Islet precursor cell (in vitro differentiated cells): Measurements from ENCODE around the gene OVCH2.
A peak's percentile ranks its signal among the peaks of the same experiment; 100 is the strongest.
"Not testable (repeated sequence)": the region's sequence is repeated elsewhere in the genome, so short reads cannot be mapped to it uniquely, and the experiment has no call there.

Experiments
- DNase-seq: peaks from one replicate; pipeline ENCODE4 v3.0.0-alpha.2; 2018

The OVCH2 gene

DNA sequence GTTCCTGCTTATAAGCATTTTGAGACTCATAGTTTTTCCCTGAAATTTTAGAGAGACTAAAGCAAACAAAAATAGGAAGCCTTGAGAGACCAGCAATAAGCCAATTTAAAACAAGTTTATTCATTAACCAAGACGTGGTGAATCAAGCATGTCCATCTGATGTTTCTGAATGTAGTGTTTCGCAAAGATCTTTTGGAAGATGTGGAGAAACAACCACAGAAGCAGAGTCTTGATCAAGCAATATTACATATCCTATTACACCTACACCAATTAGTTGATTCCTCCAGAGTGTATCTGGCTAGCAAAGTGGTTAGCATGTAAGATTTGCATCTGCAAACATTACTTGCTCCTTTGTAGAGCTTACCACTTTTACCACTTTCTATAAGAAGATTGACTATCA is at the start of gene OVCH2:
Gene OVCH2 (minus strand): TSS at position 101 of the 400 bp plus-strand sequence. CDS start 83 bp downstream, at position 18.
- no peak for DNase-seq

DNA sequence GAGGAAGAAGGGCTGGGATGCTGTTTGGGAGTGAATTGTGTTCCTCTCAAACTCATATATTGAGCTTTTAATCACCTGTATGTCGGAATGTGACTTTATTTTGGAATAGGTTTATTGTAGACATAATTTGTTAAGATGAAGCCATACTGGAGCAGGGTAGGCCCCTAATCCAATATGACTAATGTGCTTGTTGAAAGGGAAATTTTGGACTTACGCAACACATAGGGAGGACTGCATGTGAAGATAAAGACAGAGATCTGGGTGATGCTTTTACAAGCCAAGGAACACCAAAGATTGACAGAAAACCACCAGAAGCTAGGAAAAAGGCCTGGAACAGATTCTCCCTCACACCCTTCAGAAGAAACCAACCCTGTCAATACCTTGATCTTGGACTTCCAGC is 43.2 kb upstream of the OVCH2 start:
- DNase-seq: no peak

DNA sequence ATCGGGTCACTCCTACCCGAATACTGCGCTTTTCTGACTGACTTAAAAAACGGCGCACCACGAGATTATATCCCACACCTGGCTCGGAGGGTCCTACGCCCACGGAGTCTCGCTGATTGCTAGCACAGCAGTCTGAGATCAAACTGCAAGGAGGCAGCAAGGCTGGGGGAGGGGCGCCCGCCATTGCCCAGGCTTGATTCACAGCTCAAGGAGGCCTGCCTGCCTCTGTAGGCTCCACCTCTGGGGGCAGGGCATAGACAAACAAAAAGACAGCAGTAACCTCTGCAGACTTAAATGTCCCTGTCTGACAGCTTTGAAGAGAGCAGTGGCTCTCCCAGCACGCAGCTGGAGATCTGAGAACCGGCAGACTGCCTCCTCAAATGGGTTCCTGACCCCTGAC is 28.5 kb upstream of the OVCH2 start:
- DNase-seq: not testable (repeated sequence)

GRCh38 chr11:7714786-7715185 is 8.5 kb upstream of the OVCH2 start:
- no peak for DNase-seq

- peak; percentile 61 for DNase-seq
Measured at GRCh38 chr11:7703740-7704139, 2.5 kb downstream of the OVCH2 start.

DNA sequence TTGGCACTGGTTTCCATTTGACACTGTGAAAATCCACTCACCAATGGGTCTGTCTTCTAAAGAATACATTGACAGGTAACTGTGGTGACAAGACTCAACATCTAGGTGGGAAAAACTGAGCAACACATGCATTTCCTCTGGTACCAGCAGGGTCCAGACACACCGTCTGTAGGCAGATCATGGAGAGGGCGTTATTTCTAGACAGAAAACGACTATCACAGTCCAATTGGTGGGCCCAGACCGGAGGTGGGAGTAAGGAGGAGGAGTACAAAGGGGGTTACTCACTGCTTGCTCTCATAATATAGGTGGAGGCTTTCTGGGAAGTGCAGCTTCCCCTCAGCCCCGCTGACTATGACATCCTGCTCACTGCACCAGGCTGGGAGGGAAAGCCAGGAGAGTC is 9.9 kb downstream of the OVCH2 start:
- DNase-seq: no peak

GRCh38 chr11:7694235-7694634 is 12.0 kb downstream of the OVCH2 start:
- DNase-seq: no peak

DNA sequence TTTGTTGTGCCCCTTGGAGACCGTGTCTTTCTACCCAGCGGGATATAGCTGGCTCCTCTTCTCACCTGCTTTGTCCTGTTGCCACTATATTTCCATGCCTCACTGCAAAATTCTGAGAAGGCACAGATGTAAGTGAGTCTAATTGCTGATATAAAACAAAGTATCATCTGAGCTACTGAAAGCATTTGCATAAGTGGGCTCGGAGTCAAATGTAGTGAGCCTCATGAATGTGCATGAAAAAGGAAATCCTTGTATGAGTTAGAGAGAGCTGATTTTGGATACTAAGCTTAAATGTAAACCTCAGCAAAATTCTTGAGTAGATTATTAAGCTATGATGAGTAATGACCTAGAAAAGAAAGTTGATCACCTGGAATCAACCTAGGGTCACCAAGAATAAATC is 13.9 kb downstream of the OVCH2 start:
- no peak for DNase-seq

- DNase-seq: no peak
Measured at GRCh38 chr11:7691759-7692350, 14.4 kb downstream of the OVCH2 start.

DNA sequence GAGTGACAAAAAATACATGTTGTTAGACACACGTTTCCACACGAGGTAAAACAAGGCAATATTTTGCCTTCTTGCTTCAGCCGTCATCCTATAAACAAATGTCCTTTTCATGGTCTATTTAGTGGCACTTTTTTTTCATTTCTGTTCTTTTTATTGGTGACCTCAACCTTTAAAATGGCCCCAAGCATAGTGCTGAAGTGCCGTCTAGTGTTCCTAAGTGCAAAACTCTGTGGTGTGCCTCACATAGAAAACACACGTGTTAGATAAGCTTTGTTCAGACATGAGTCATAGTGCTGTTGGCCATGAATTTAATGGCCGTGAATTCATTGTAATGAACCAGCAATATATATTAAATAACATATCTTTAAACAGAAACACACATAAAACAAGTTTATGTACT is 15.6 kb downstream of the OVCH2 start:
- DNase-seq: no peak

GRCh38 chr11:7689239-7689638 is 17.0 kb downstream of the OVCH2 start:
- DNase-seq: no peak

DNA sequence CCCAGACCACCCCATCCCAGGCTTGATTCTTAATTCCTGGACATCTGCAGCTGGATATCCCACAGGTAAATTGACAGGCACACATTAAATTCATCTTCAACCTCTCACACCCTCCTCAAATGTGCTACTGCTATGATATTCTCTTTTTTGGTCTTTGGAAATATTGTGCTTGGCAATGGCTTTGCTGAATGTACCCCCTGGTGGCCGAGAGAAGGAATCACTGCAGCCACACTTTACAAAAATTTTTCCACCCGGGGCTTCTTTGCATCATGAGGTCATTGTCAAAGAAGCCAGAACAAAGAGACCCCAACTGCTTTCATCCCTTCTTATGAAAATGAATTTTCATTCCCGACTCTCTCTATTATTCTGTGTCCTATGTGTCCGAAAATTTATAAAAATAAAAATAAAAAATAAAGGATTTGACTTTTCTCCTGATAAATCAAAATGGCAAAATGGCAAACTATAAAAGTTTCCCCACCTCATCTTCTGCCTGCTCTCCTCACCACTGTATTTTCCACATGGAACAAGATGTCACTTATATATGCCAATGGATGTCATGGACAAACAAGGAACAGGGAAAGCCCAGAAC is 17.9 kb downstream of the OVCH2 start:
- no peak for DNase-seq

- DNase-seq: no peak
Measured at GRCh38 chr11:7687386-7687785, 18.9 kb downstream of the OVCH2 start.

- DNase-seq: no peak
Measured at GRCh38 chr11:7686761-7687160, 19.5 kb downstream of the OVCH2 start.

DNA sequence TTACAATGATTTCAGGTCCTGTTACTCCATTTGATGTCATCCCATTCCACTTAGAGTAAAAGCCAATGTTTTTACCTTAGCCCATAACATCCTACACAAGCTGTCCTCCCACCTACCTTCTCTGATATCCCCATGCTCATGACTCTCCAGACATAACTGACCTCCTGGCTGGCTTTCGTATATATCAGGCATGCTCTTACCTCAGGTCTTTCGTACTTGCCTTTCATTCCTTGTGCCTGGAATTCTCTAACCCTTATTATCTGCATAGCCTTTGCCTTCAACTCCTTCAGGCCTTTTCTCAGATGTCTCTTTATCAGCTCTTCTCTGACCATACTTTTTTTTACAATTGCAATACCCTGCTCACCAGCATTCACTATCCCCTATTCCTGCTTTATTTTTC is 22.7 kb downstream of the OVCH2 start:
- no peak for DNase-seq

- no peak for DNase-seq
Measured at GRCh38 chr11:7677796-7678201, 28.5 kb downstream of the OVCH2 start.

DNA sequence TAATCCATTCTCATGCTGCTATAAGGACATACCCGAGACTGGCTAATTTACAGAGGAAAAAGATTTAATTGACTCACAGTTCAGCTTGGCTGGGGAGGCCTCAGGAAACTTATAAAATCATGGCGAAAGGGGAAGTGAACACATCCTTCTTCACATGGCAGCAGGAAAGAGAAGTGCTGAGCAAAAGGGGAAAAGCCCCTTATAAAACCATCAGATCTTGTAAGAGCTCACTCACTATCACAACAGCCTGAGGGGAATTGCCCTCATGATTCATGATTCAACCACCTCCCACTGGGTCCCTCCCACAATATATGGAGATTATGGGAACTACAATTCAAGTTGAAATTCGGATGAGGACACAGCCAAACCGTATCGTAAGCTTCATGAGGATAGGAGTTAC is 29.2 kb downstream of the OVCH2 start:
- no peak for DNase-seq

GRCh38 chr11:7675631-7676030 is 30.6 kb downstream of the OVCH2 start:
- no peak for DNase-seq

- peak; percentile 89 for DNase-seq
Measured at GRCh38 chr11:7673724-7674434, 32.4 kb downstream of the OVCH2 start.

GRCh38 chr11:7672960-7673723 is 33.1 kb downstream of the OVCH2 start, which contains the start of gene CYB5R2:
Gene CYB5R2, minus strand, starts transcription at chr11:7673500. Its CDS starts 675 bp downstream, at chr11:7672825.
- peak; percentile 91 for DNase-seq

DNA sequence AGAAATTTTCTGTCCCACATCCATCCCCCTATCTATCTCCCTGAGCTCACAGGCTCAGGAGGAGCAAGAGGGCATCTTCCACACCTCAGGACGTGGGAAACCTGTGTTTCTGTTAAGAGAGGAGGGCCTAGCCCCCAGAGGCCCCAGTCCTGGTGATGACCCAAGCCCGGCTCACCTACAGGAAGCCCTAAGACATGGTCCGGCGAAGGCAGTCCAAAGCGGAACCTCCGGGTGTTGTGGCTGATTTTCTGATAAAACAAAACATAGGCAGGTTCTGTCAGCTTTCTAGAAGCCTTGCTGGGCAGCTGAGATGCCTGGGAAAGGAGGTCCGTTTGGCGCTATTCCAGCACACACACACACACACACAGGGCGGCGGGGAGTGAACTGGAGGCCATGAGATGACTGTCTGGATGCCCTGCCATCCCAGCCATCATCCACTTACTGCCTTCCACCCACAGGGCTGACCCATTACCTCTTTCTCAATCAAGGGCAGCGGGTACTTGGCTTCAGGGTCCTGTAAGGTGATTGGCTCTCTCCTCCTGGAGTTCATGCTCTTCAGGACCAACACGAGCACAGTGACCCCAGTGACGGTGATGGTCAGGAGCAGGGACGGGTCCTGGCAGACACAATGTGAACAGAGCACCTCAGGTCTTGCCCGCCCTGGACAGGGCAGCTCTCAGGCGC is 33.9 kb downstream of the OVCH2 start:
- no peak for DNase-seq

- DNase-seq: no peak
Measured at GRCh38 chr11:7671347-7672215, 34.7 kb downstream of the OVCH2 start.
